Measurements from ENCODE around the gene CCDC177. TPM values are rescaled to one million over a fixed set of nuclear protein-coding genes. Genes with fewer than 3 reads are reported as not detected.

CCDC177 gene
- total RNA-seq, 1 experiment from 2014 or later: not detected

- no peak for DNase-seq (ENCODE audit: low read depth in 1 of 2, low spot score in 2 of 2)
- H3K4me3 ChIP-seq: no peak overlapping the region
- H3K36me3 ChIP-seq: no peaks in the 10 kb centered on the region
- H3K27me3 ChIP-seq (replicated peaks): peaks cover 5% of the 10 kb centered on the region; the same call in 1 of the 2 replicates
- H3K4me1 ChIP-seq (replicated peaks): no peaks in the 10 kb centered on the region
- H3K27ac ChIP-seq: no peak overlapping the region
- no peaks in the 10 kb centered on the region for H3K9me3 ChIP-seq (replicated peaks)
Measured at GRCh38 chr14:69542311-69542710, 32.4 kb downstream of the CCDC177 start.

GRCh38 chr14:69540654-69541335 is 33.9 kb downstream of the CCDC177 start:
- H3K4me3 ChIP-seq: no peak overlapping the region
- H3K27me3 ChIP-seq (replicated peaks): peaks cover 5% of the 10 kb centered on the region; the same call in 1 of the 2 replicates
- H3K4me1 ChIP-seq (replicated peaks): no peaks in the 10 kb centered on the region
- H3K27ac ChIP-seq: no peak overlapping the region
- no peaks in the 10 kb centered on the region for H3K36me3 ChIP-seq
- no peak for DNase-seq (ENCODE audit: low read depth in 1 of 2, low spot score in 2 of 2)
- H3K9me3 ChIP-seq (replicated peaks): no peaks in the 10 kb centered on the region

DNA sequence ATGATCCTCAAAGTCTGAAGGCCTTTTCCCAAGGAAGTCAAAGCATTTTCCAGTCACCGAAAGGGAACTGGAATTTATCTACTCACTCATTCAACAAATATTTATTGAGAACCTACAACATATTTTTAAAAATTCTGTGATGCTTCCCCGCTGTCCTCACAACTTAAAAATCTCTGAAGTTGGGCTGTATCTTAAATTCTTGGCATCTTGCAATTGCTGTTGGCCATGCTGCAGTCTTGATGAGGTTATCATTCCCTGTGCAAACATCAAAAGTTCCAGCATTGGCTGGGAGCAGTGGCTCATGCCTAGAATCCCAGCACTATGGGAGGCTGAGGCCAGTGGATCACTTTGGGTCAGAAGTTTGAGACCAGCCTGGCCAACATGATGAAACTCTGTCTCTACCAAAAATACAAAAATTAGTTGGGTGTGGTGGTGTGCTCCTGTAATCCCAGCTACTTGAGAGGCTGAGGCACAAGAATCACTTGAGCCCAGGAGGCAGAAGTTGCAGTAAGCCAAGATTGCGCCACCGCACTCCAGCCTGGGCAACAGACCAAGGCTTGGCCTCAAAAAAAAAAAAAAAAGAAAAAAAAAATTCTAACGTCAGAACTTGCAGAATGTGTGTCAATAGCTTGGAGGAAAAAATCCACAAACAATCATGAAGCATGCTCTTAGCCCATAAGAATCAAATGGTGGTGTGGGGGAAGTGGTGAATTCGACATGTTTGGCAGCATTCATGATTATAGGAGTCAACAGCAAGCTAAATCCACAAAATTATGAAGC is 34.9 kb downstream of the CCDC177 start:
- Histone ChIP-seq H3K4me3 (no peak overlapping the region), H3K27me3 (replicated peaks) (peaks cover 5% of the 10 kb centered on the region; the same call in 1 of the 2 replicates)

GRCh38 chr14:69538766-69539165 is 35.9 kb downstream of the CCDC177 start:
- Histone ChIP-seq H3K9me3 (replicated peaks) (no peaks in the 10 kb centered on the region), H3K27ac (no peak overlapping the region), H3K36me3 (no peaks in the 10 kb centered on the region), H3K27me3 (replicated peaks) (peaks cover 4% of the 10 kb centered on the region; the same call in 1 of the 2 replicates), H3K4me3 (no peak overlapping the region), H3K4me1 (replicated peaks) (no peaks in the 10 kb centered on the region)
- no peak for DNase-seq (ENCODE audit: low read depth in 1 of 2, low spot score in 2 of 2)

More for the DNA sequence above, 34.9 kb downstream of the CCDC177 start:
- no peak overlapping the region for H3K27ac ChIP-seq
- H3K36me3 ChIP-seq: no peaks in the 10 kb centered on the region
- H3K4me1 ChIP-seq (replicated peaks): no peaks in the 10 kb centered on the region
- no peak for DNase-seq (ENCODE audit: low read depth in 1 of 2, low spot score in 2 of 2)
- no peaks in the 10 kb centered on the region for H3K9me3 ChIP-seq (replicated peaks)

DNA sequence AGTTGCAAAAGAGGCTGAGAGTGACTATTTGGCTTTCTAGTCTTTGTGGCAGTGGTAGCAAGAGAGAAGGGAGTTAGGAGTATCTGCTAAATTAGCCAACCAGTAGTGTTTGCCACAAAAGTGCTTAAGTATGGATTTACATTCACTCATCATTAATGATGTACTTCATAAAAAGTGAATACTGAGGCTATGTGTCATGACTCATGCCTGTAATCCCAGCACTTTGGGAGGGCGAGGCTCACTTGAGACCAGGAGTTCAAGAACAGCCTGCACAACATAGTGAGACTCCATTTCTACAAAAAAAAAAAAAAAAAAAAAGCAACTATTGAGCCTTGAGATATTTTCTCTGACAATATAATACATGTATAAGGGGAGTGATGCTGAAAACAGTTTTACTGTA is 36.8 kb downstream of the CCDC177 start:
- H3K36me3 ChIP-seq: no peaks in the 10 kb centered on the region
- no peaks in the 10 kb centered on the region for H3K4me1 ChIP-seq (replicated peaks)
- no peaks in the 10 kb centered on the region for H3K9me3 ChIP-seq (replicated peaks)
- peaks cover 3% of the 10 kb centered on the region; the same call in 1 of the 2 replicates for H3K27me3 ChIP-seq (replicated peaks)
- no peak for DNase-seq (ENCODE audit: low read depth in 1 of 2, low spot score in 2 of 2)
- no peak overlapping the region for H3K4me3 ChIP-seq
- no peak overlapping the region for H3K27ac ChIP-seq

- no peak for DNase-seq (ENCODE audit: low read depth in 1 of 2, low spot score in 2 of 2)
- no peaks in the 10 kb centered on the region for H3K9me3 ChIP-seq (replicated peaks)
- H3K27me3 ChIP-seq (replicated peaks): peaks cover 3% of the 10 kb centered on the region; the same call in 1 of the 2 replicates
- no peak overlapping the region for H3K27ac ChIP-seq
- H3K4me1 ChIP-seq (replicated peaks): no peaks in the 10 kb centered on the region
- H3K36me3 ChIP-seq: no peaks in the 10 kb centered on the region
- H3K4me3 ChIP-seq: no peak overlapping the region
Measured at GRCh38 chr14:69536971-69537370, 37.7 kb downstream of the CCDC177 start.

GRCh38 chr14:69535230-69535848 is 39.3 kb downstream of the CCDC177 start:
- H3K27me3 ChIP-seq (replicated peaks): 0 out of 2 replicates have a peak, but pooled peaks cover 5% of the 10 kb centered on the region
- peak in 1 of 2 experiments; percentile 15 for DNase-seq (ENCODE audit: low read depth in 1 of 2, low spot score in 2 of 2)
- no peaks in the 10 kb centered on the region for H3K36me3 ChIP-seq

DNA sequence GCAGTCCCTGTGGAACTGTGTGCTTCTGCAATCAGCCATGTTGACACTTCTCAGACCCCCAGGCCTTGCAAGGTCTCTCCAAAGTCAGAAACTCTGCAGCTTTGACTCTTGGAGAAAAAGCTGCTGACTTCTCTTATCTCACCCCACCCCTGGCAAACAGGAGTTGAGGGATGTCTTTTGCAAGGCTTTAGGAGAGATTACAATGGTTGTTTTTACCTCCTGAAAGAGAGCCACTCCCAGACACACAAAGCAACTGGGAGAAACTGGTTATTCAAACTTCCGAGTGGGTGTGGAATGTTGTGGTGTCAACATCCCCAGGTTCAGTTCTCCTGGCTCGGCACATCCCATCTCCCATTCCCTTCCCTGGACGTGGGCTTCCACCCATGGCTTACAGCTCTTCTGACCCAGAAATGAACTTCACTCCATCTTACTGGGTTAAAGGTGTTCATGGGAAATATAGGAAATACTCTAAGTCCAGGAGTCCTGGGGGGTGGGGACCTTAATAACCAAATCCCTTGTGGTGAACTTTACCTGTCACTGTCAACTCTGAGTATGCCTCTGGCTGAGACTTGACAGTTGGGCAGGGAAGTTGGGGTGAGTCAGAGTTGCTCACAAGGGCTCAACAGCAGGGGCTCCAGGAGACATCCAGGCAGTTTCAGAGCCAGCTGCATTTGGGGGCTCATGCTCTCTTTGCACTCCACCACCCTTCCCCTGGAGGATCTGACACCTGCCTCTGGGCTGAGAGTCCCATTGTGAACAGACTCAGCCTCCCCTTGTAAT is 41.9 kb downstream of the CCDC177 start:
- Histone ChIP-seq H3K27me3 (replicated peaks) (0 out of 2 replicates have a peak, but pooled peaks cover 3% of the 10 kb centered on the region), H3K9me3 (replicated peaks) (no peaks in the 10 kb centered on the region)
- DNase-seq (ENCODE audit: low read depth in 1 of 2, low spot score in 2 of 2): no peak

More at GRCh38 chr14:69535230-69535848, 39.3 kb downstream of the CCDC177 start:
- H3K27ac ChIP-seq: no peak overlapping the region
- no peak overlapping the region for H3K4me3 ChIP-seq
- no peaks in the 10 kb centered on the region for H3K4me1 ChIP-seq (replicated peaks)
- no peaks in the 10 kb centered on the region for H3K9me3 ChIP-seq (replicated peaks)

GRCh38 chr14:69531135-69531534 is 43.5 kb downstream of the CCDC177 start:
- Histone ChIP-seq H3K27me3 (replicated peaks) (0 out of 2 replicates have a peak, but pooled peaks cover 3% of the 10 kb centered on the region), H3K9me3 (replicated peaks) (no peaks in the 10 kb centered on the region), H3K27ac (no peak overlapping the region), H3K4me1 (replicated peaks) (no peaks in the 10 kb centered on the region), H3K36me3 (no peaks in the 10 kb centered on the region), H3K4me3 (no peak overlapping the region)
- no peak for DNase-seq (ENCODE audit: low read depth in 1 of 2, low spot score in 2 of 2)

More for the DNA sequence above, 41.9 kb downstream of the CCDC177 start:
- H3K4me1 ChIP-seq (replicated peaks): no peaks in the 10 kb centered on the region
- H3K27ac ChIP-seq: no peak overlapping the region
- no peaks in the 10 kb centered on the region for H3K36me3 ChIP-seq
- no peak overlapping the region for H3K4me3 ChIP-seq

- Histone ChIP-seq H3K27ac (no peak overlapping the region), H3K36me3 (no peaks in the 10 kb centered on the region), H3K27me3 (replicated peaks) (0 out of 2 replicates have a peak, but pooled peaks cover 3% of the 10 kb centered on the region), H3K9me3 (replicated peaks) (no peaks in the 10 kb centered on the region), H3K4me1 (replicated peaks) (no peaks in the 10 kb centered on the region), H3K4me3 (no peak overlapping the region)
- DNase-seq (ENCODE audit: low read depth in 1 of 2, low spot score in 2 of 2): no peak
Measured at GRCh38 chr14:69530095-69530494, 44.6 kb downstream of the CCDC177 start.

- Histone ChIP-seq H3K4me1 (replicated peaks) (no peaks in the 10 kb centered on the region), H3K27ac (no peak overlapping the region), H3K36me3 (no peaks in the 10 kb centered on the region), H3K9me3 (replicated peaks) (no peaks in the 10 kb centered on the region), H3K4me3 (no peak overlapping the region), H3K27me3 (replicated peaks) (0 out of 2 replicates have a peak, but pooled peaks cover 3% of the 10 kb centered on the region)
- no peak for DNase-seq (ENCODE audit: low read depth in 1 of 2, low spot score in 2 of 2)
Measured at GRCh38 chr14:69529563-69529962, 45.1 kb downstream of the CCDC177 start.

GRCh38 chr14:69528930-69529329 is 45.7 kb downstream of the CCDC177 start:
- H3K4me3 ChIP-seq: no peak overlapping the region
- no peak for DNase-seq (ENCODE audit: low read depth in 1 of 2, low spot score in 2 of 2)
- no peak overlapping the region for H3K27ac ChIP-seq
- H3K36me3 ChIP-seq: no peaks in the 10 kb centered on the region
- 0 out of 2 replicates have a peak, but pooled peaks cover 3% of the 10 kb centered on the region for H3K27me3 ChIP-seq (replicated peaks)
- no peaks in the 10 kb centered on the region for H3K4me1 ChIP-seq (replicated peaks)
- H3K9me3 ChIP-seq (replicated peaks): no peaks in the 10 kb centered on the region

DNA sequence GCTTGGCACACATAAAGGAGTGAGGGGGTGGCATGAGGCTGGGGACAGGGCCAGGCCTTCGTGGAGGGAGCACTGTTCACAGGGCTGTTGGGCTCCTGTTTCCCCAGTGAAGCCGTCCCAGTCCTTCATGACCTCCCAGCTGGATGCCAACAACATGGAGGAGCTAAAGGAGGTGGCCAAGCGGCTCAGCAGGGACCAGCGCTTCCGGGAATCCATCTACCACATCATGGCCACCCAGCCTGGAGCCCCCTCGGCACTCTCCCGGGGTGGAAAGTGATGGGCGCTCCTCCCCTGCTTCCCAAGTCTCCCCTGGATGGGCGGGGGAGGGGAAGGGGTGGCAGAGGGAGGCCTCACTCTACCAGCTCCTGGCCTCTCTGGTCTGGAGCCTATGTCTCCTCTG is 46.5 kb downstream of the CCDC177 start:
- H3K27me3 ChIP-seq (replicated peaks): 0 out of 2 replicates have a peak, but pooled peaks cover 3% of the 10 kb centered on the region
- H3K4me1 ChIP-seq (replicated peaks): no peaks in the 10 kb centered on the region
- H3K4me3 ChIP-seq: no peak overlapping the region
- DNase-seq (ENCODE audit: low read depth in 1 of 2, low spot score in 2 of 2): no peak
- H3K9me3 ChIP-seq (replicated peaks): no peaks in the 10 kb centered on the region
- no peaks in the 10 kb centered on the region for H3K36me3 ChIP-seq
- H3K27ac ChIP-seq: no peak overlapping the region

Data from SJSA1 (cell line).